K562 (cell line): Measurements from ENCODE around the gene NIPBL. TPM values are rescaled to one million over a fixed set of nuclear protein-coding genes. Genes with fewer than 3 reads are reported as not detected.

Source experiments
- ATAC-seq: fragments of 200-7000 bp; cut with Tn5 transposase; 3 replicates; pipeline ENCODE4 v1.9.1; 2020; ENCODE audit warnings: moderate library complexity
- BruUV-seq: library from RNA; stranded (reverse); fragments of 400-500 nt; replicated peaks from 2 replicates; lab custom pipeline; 2021; lab: Mats Ljungman, UMichigan
- CTCF ChIA-PET: fragments of 300-600 bp; formaldehyde crosslinking; extraction: SDS; loops from one replicate; lab custom pipeline; 2021; ENCODE audit warnings: low intra/inter-chr PET ratio; lab: Yijun Ruan, JAX
- POLR2A ChIA-PET: fragments of 300-600, 350-650 bp; sonication (Branson Sonifier 250); formaldehyde crosslinking; extraction: SDS; loops from one replicate; lab custom pipeline; 2021; ENCODE audit warnings: antibody characterized with exemption, inconsistent platforms; lab: Yijun Ruan, JAX
- DNase-seq, 4 experiments: peaks; one replicate each; pipeline versions ENCODE4 v3.0.0 to v3.0.0-alpha.2; 2011 to 2018; ENCODE audit warnings: low spot score in 3 of 4, mixed read lengths in 3 of 4; ENCODE audit errors: extremely low read depth in 1 of 4
- FAIRE-seq: peaks from 2 replicates; lab custom pipeline; 2011; peaks lifted over from hg19 to GRCh38; lab: Jason Lieb, UNC
- H2AFZ ChIP-seq: 2 replicates; pipeline ENCODE4 v1.6.0; 2011; ENCODE audit warnings: low read depth, low read length, control low read depth, inconsistent platforms
- H3K27ac ChIP-seq: fragments of 200-600 bp; 3 replicates; pipeline ENCODE4 v1.8.0; 2011; ENCODE audit warnings: low read depth, mild to moderate bottlenecking, control low read depth, inconsistent platforms, low read length, moderate library complexity, mixed read lengths; ENCODE audit errors: extremely low read depth
- H3K27me3 ChIP-seq, 2 experiments: fragments of 300-600 bp in 1 of 2; 2 replicates in 1 of 2; 3 replicates in 1 of 2; pipeline versions ENCODE4 v1.6.0 to v1.8.0; 2011; ENCODE audit warnings: inconsistent platforms in 2 of 2, low read length in 2 of 2, mild to moderate bottlenecking in 1 of 2, mixed read lengths in 1 of 2, moderate library complexity in 1 of 2; ENCODE audit not compliant: control insufficient read depth in 2 of 2, insufficient read depth in 2 of 2
- H3K36me3 ChIP-seq: fragments of 300-600 bp; 3 replicates; pipeline ENCODE4 v1.8.0; 2011; ENCODE audit warnings: mild to moderate bottlenecking, low read length, inconsistent platforms; ENCODE audit not compliant: control insufficient read depth, insufficient read depth
- H3K4me1 ChIP-seq, 2 experiments: fragments of 200-600 bp in 1 of 2; replicated peaks in 1 of 2; 2 replicates in 1 of 2; 3 replicates in 1 of 2; pipeline versions ENCODE4 v1.5.1 to v1.8.0; 2011; ENCODE audit warnings: inconsistent platforms in 2 of 2, low read length in 2 of 2, mild to moderate bottlenecking in 1 of 2, mixed read lengths in 1 of 2, moderate library complexity in 1 of 2; ENCODE audit not compliant: control insufficient read depth in 2 of 2, insufficient read depth in 2 of 2
- H3K4me2 ChIP-seq: 2 replicates; pipeline ENCODE4 v1.6.1; 2011; ENCODE audit warnings: low read length, control low read depth, inconsistent platforms, mixed read lengths; ENCODE audit not compliant: insufficient read depth
- H3K4me3 ChIP-seq: fragments of 200-600 bp; sonication (generic), shearing (Covaris generic); 2 replicates; pipeline ENCODE4 v1.5.1; 2016; ENCODE audit warnings: control low read depth, inconsistent platforms
- H3K79me2 ChIP-seq: fragments of 200-600 bp; 3 replicates; pipeline ENCODE4 v1.8.0; 2011; ENCODE audit warnings: low read length, inconsistent platforms; ENCODE audit not compliant: control insufficient read depth, insufficient read depth
- H3K9ac ChIP-seq, 2 experiments: 2 replicates each; pipeline versions ENCODE4 v1.6.0 to v1.6.1; 2011; ENCODE audit warnings: low read depth in 2 of 2, low read length in 2 of 2, control low read depth in 1 of 2, inconsistent platforms in 1 of 2, mild to moderate bottlenecking in 1 of 2, mixed read lengths in 1 of 2; ENCODE audit not compliant: insufficient read depth in 1 of 2
- H3K9me1 ChIP-seq: one replicate; pipeline ENCODE4 v1.6.0; 2011; ENCODE audit warnings: inconsistent platforms, mild to moderate bottlenecking, low read length, moderate library complexity; ENCODE audit not compliant: control insufficient read depth, insufficient read depth
- H3K9me3 ChIP-seq: replicated peaks from 2 replicates; pipeline ENCODE4 v1.5.1; 2011; ENCODE audit warnings: low read depth, low read length, inconsistent platforms; ENCODE audit not compliant: control insufficient read depth, insufficient read depth
- H4K20me1 ChIP-seq: replicated peaks from 2 replicates; pipeline ENCODE4 v1.6.1; 2011; ENCODE audit warnings: low read length, inconsistent platforms, mixed read lengths; ENCODE audit not compliant: control insufficient read depth, insufficient read depth
- DACH1 ChIP-seq: fragments of 450-650 bp; IDR thresholded peaks from 2 replicates; pipeline ENCODE4 v1.6.1; 2018; ENCODE audit not compliant: partially characterized antibody
- FOXP1 ChIP-seq: sonication (generic); formaldehyde crosslinking; IDR thresholded peaks from 2 replicates; pipeline ENCODE4 v1.8.0; 2022; ENCODE audit warnings: mild to moderate bottlenecking, missing genetic modification reagents
- IFI16 ChIP-seq: fragments of 250-450 bp; sonication (Bioruptor Pico); IDR thresholded peaks from 2 replicates; pipeline ENCODE4 v2.1.2; 2022; ENCODE audit warnings: mild to moderate bottlenecking, inconsistent platforms
- L3MBTL2 ChIP-seq: fragments of 450-650 bp; IDR thresholded peaks from 2 replicates; pipeline ENCODE4 v1.6.1; 2016; ENCODE audit warnings: mild to moderate bottlenecking, moderate library complexity
- TGIF2 ChIP-seq: sonication (generic); formaldehyde crosslinking; IDR thresholded peaks from 2 replicates; pipeline ENCODE4 v1.8.1; 2022; ENCODE audit warnings: mild to moderate bottlenecking, missing genetic modification reagents, moderate library complexity
- WHSC1 ChIP-seq: IDR thresholded peaks from one replicate; pipeline ENCODE4 v1.6.1; 2012; ENCODE audit warnings: low read length, control low read depth, inconsistent platforms
- WGBS: fragments of 100-300 bp; shearing (Covaris generic); methylation state at CpG from one replicate; pipeline ENCODE4 v1.1.6; 2016; ENCODE audit warnings: low coverage, mixed read lengths; ENCODE audit not compliant: insufficient coverage; ENCODE audit errors: missing lambda C conversion rate; 5-methylcytosine and 5-hydroxymethylcytosine counted together
- in situ Hi-C: fragments of 300-500 bp; cut with MboI; formaldehyde crosslinking; loops from 4 replicates; pipeline ENCODE4 v1.15.0; 2018; ENCODE audit warnings: inconsistent platforms, mixed read lengths
- intact Hi-C: fragments of 100-400 bp; cut with micrococcal nuclease; formaldehyde crosslinking; loops from 2 replicates; pipeline ENCODE4 v1.14.2; 2022
- polyA plus RNA-seq, 8 experiments: library from polyadenylated mRNA; depleted of rRNA in 4 of 8; stranded (reverse) in 5 of 8; unstranded in 3 of 8; fragments of >200 nt; fragmentation: Nextera tagmentation in 2 of 8; fragmentation: Illumina TruSeq in 1 of 8; extraction: Ambion mirVana in 2 of 8; extraction: Trizol in 1 of 8; gene quantifications; 2 replicates each; pipeline versions ENCODE4 v1.2.1 to v1.2.3, GENCODE V29; 2011 to 2014; ENCODE audit warnings: inconsistent platforms in 1 of 8, missing spikeins in 1 of 8
- total RNA-seq, 7 experiments: library from RNA; depleted of rRNA in 6 of 7; stranded (reverse); fragments of >200 nt in 6 of 7; fragmentation: Illumina TruSeq in 2 of 7; extraction: Trizol in 2 of 7; gene quantifications; 2 replicates each; pipeline versions ENCODE4 v1.2.1 to v1.2.3, GENCODE V29; 2011 to 2021; ENCODE audit warnings: low replicate concordance in 1 of 7
- TF ChIP-seq, protein P1 (sequence below), 3 experiments: IDR thresholded peaks in 2 of 3; conservative IDR thresholded peaks in 1 of 3; 2 replicates each; pipeline ENCODE4 v1.5.1; 2011 to 2012; ENCODE audit warnings: low read length in 3 of 3, mild to moderate bottlenecking in 3 of 3, control low read depth in 2 of 3, improper control_type of control experiment in 1 of 3, inconsistent platforms in 1 of 3, low read depth in 1 of 3, mixed read lengths in 1 of 3, moderate library complexity in 1 of 3; ENCODE audit not compliant: insufficient read depth in 2 of 3

The NIPBL gene
- total and polyA plus RNA-seq, 9 of the 15 experiments (the other 6 are each of a cell fraction or from before 2014, with no cell fraction given), result 12.9 to 56.7 (median 38.9) TPM

DNA sequence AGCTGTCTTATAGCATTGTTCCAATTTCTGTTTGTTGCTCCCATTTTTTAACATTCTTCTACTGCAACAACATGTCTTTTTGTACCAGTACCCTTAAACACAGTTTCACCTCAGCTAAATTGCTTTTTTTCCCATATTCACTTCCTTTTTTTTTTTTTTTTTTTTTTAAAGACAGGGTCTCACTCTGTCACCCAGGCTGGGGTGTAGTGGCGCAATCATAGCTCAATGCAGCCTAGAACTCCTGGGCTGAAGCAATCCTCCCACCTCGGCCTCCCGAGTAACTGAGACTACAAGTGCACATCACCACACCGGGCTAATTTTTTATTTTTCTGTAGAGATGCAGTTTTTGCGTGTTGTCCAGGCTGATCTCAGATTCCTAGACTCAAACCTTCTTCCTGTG, 161.3 kb downstream of the NIPBL start (continued):
- TF ChIP-seq WHSC1, result no peak
- no peak for TF ChIP-seq IFI16
- TF ChIP-seq, all 486 proteins: peak for 0

GRCh38 chr5:37039824-37040223, 163.3 kb downstream of the NIPBL start:
- H3K27ac ChIP-seq, result no peak overlapping the region
- POLR2A ChIA-PET, result no interaction called here
- CTCF ChIA-PET, result no interaction called here
- H3K9me3 ChIP-seq, result no peaks in the 10 kb centered on the region
- H2AFZ ChIP-seq, result no peak overlapping the region
- H3K9ac ChIP-seq, result no peak overlapping the region
- DNase-seq (no peak), FAIRE-seq (no peak), ATAC-seq (no peak)
- H3K79me2 ChIP-seq, result no peaks in the 10 kb centered on the region
- in situ Hi-C loops (no loop called here), intact Hi-C loops (no loop called here)
- TF ChIP-seq L3MBTL2 (no peak), DACH1 (peak; percentile 79)
- H3K9me1 ChIP-seq, result no peaks in the 10 kb centered on the region
- 89% methylated on average over 1 of the region's 1 CpG for WGBS
- H4K20me1 ChIP-seq, result no peaks in the 10 kb centered on the region
- H3K4me3 ChIP-seq, result no peak overlapping the region
- H3K4me2 ChIP-seq, result no peak overlapping the region
- H3K36me3 ChIP-seq, result peaks cover 26% of the 10 kb centered on the region; the same call in 1 of the 3 replicates
- H3K27me3 ChIP-seq, result no peaks in the 10 kb centered on the region
- BruUV-seq, result no TSS peak
- H3K4me1 ChIP-seq, result no peaks in the 10 kb centered on the region

DNA sequence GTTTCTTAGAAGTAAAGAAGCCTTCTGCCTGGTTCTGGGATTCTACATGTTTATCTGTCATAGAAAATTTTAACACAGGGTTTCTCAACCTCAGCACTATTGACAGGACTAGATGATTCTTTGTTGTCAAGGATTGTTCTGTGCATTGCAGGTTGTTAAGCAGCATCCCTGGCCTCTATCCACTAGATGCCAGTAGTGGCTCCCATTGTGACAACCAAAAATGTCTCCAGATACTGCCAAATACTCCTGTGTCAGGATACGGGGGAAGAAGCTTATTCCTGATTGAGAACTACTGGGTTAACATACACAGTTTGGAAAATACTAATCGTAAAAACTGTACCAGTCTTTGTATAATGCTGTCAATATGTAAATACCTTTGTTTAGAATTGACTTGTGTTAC, 167.1 kb downstream of the NIPBL start:
- POLR2A ChIA-PET, result no interaction called here
- no TSS peak for BruUV-seq

More for the DNA sequence above, 167.1 kb downstream of the NIPBL start:
- Histone ChIP-seq H3K4me1 (no peaks in the 10 kb centered on the region), H3K4me3 (no peak overlapping the region), H3K4me2 (no peak overlapping the region), H3K36me3 (peaks cover 47% of the 10 kb centered on the region; the same call in 2 of the 3 replicates), H3K27me3 (no peaks in the 10 kb centered on the region), H4K20me1 (no peaks in the 10 kb centered on the region), H3K27ac (no peak overlapping the region), H3K79me2 (no peaks in the 10 kb centered on the region), H3K9me1 (no peaks in the 10 kb centered on the region), H2AFZ (no peak overlapping the region), H3K9me3 (no peaks in the 10 kb centered on the region), H3K9ac (no peak overlapping the region)
- TF ChIP-seq TGIF2 (CRISPR knock-in tag), result no peak
- no peak for TF ChIP-seq FOXP1 (CRISPR knock-in tag)
- TF ChIP-seq, protein P1, sequence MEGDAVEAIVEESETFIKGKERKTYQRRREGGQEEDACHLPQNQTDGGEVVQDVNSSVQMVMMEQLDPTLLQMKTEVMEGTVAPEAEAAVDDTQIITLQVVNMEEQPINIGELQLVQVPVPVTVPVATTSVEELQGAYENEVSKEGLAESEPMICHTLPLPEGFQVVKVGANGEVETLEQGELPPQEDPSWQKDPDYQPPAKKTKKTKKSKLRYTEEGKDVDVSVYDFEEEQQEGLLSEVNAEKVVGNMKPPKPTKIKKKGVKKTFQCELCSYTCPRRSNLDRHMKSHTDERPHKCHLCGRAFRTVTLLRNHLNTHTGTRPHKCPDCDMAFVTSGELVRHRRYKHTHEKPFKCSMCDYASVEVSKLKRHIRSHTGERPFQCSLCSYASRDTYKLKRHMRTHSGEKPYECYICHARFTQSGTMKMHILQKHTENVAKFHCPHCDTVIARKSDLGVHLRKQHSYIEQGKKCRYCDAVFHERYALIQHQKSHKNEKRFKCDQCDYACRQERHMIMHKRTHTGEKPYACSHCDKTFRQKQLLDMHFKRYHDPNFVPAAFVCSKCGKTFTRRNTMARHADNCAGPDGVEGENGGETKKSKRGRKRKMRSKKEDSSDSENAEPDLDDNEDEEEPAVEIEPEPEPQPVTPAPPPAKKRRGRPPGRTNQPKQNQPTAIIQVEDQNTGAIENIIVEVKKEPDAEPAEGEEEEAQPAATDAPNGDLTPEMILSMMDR (IDR thresholded peaks at IDR 0.05 in 2 of 3, conservative IDR thresholded peaks at IDR 0.05 in 1 of 3; ENCODE audit: insufficient read depth in 2 of 3, low read depth in 1 of 3, low read length in 3 of 3), result peak in 1 of 3 experiments; percentile 25; a peak in 2 of 6 replicates
- 90% methylated on average over 2 of the region's 2 CpGs for WGBS
- CTCF ChIA-PET, result no interaction called here
- ATAC-seq, result peak; percentile 75
- intact Hi-C loops (no loop called here), in situ Hi-C loops (no loop called here)
- FAIRE-seq, result no peak
- DNase-seq, result peak in 1 of 4 experiments; percentile 9
